Measurements from ENCODE around the gene ARID1B.

DNA sequence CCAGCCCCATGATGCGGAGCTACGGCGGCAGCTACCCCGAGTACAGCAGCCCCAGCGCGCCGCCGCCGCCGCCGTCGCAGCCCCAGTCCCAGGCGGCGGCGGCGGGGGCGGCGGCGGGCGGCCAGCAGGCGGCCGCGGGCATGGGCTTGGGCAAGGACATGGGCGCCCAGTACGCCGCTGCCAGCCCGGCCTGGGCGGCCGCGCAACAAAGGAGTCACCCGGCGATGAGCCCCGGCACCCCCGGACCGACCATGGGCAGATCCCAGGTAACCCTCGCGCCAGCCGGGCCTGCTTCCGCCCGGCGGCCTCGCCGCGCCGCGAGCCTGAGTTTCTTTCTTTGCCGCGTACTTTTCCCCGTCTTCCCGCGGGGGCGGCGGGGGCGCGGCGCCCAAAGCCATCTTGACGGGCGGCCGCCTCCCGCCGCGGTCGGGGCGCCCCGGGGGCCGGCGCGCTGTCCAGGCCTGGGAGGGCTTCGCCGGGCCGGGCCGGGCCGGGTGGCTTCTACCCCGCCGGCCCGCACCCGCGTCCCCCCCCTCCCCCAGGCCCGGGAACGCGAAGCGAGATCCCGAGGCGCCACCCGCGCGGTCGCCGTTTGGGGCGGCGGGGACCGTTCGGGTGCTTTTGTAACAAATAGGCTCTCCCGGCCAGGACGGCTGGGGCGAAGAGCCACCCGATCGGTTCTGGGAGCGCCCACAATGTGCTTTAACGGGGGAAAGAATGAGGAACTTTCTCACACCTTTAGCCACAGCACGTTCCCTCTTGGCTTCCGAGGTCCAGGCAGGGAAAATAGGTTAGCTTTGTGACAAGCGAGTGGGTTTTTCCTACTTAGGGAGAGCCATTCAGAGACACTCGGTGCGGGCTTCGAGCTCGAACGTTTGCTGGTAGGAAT, 2.3 kb downstream of the ARID1B start:
- TF ChIP-seq, protein P1, sequence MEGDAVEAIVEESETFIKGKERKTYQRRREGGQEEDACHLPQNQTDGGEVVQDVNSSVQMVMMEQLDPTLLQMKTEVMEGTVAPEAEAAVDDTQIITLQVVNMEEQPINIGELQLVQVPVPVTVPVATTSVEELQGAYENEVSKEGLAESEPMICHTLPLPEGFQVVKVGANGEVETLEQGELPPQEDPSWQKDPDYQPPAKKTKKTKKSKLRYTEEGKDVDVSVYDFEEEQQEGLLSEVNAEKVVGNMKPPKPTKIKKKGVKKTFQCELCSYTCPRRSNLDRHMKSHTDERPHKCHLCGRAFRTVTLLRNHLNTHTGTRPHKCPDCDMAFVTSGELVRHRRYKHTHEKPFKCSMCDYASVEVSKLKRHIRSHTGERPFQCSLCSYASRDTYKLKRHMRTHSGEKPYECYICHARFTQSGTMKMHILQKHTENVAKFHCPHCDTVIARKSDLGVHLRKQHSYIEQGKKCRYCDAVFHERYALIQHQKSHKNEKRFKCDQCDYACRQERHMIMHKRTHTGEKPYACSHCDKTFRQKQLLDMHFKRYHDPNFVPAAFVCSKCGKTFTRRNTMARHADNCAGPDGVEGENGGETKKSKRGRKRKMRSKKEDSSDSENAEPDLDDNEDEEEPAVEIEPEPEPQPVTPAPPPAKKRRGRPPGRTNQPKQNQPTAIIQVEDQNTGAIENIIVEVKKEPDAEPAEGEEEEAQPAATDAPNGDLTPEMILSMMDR (conservative IDR thresholded peaks at IDR 0.05; ENCODE audit: low read depth, low read length): no peak
- TF ChIP-seq EZH2 (IDR thresholded peaks at IDR 0.05; ENCODE audit: borderline replicate concordance, low read depth, low read length, poor library complexity, severe bottlenecking): no peak
